Measurements from ENCODE around the gene COL26A1. TPM values are rescaled to one million over a fixed set of nuclear protein-coding genes. Genes with fewer than 3 reads are reported as not detected.
"Not testable (repeated sequence)": the region's sequence is repeated elsewhere in the genome, so short reads cannot be mapped to it uniquely, and the experiment has no call there.

COL26A1 gene
- total RNA-seq, 1 donor from 2014 or later: not detected

- ChIA-PET CTCF (no interaction called here), POLR2A (no interaction called here)
- Mint-ChIP-seq H3K9me3 (no peaks in the 10 kb centered on the region), H3K4me3 (no peak overlapping the region), H3K4me1 (no peaks in the 10 kb centered on the region), H3K27ac (no peak overlapping the region), H3K36me3 (ENCODE audit: low read depth) (no peaks in the 10 kb centered on the region), H3K27me3 (peaks cover 2% of the 10 kb centered on the region)
- no peak for TF ChIP-seq CTCF (IDR thresholded peaks at IDR 0.05)
- ATAC-seq (ENCODE audit: low read depth) (no peak), DNase-seq (no peak)
- intact Hi-C loops (cut with micrococcal nuclease): no loop called here
These were observed 132.1 kb downstream of the COL26A1 start for GRCh38 chr7:101494602-101495329.

GRCh38 chr7:101496017-101496416 is 133.3 kb downstream of the COL26A1 start:
- intact Hi-C loops (cut with micrococcal nuclease): no loop called here
- ChIA-PET POLR2A (no interaction called here), CTCF (no interaction called here)
- DNase-seq: no peak
- H3K27me3 Mint-ChIP-seq: peaks cover 2% of the 10 kb centered on the region
- H3K4me1 Mint-ChIP-seq: no peaks in the 10 kb centered on the region
- no peak for TF ChIP-seq CTCF (IDR thresholded peaks at IDR 0.05)
- H3K36me3 Mint-ChIP-seq (ENCODE audit: low read depth): no peaks in the 10 kb centered on the region
- H3K9me3 Mint-ChIP-seq: no peaks in the 10 kb centered on the region
- no peak for ATAC-seq (ENCODE audit: low read depth)
- no peak overlapping the region for H3K27ac Mint-ChIP-seq
- no peak overlapping the region for H3K4me3 Mint-ChIP-seq

GRCh38 chr7:101501351-101501750 is 138.7 kb downstream of the COL26A1 start:
- H3K4me3 Mint-ChIP-seq: no peak overlapping the region
- intact Hi-C loops (cut with micrococcal nuclease): no loop called here
- ChIA-PET CTCF (no interaction called here), POLR2A (interaction anchor here (0.5 to 0.8 kb wide), 2 partner anchors 889 to 1923 kb away, joined by 3 to 4 read pairs; no protein-coding TSS in a partner anchor)
- H3K27ac Mint-ChIP-seq: no peak overlapping the region
- no peak for TF ChIP-seq CTCF (IDR thresholded peaks at IDR 0.05)
- H3K4me1 Mint-ChIP-seq: peaks cover 24% of the 10 kb centered on the region
- H3K9me3 Mint-ChIP-seq: no peaks in the 10 kb centered on the region
- H3K27me3 Mint-ChIP-seq: no peaks in the 10 kb centered on the region
- DNase-seq: no peak
- ATAC-seq (ENCODE audit: low read depth): no peak
- no peaks in the 10 kb centered on the region for H3K36me3 Mint-ChIP-seq (ENCODE audit: low read depth)

GRCh38 chr7:101502466-101503098 is 139.9 kb downstream of the COL26A1 start:
- CTCF ChIA-PET: no interaction called here
- H3K27me3 Mint-ChIP-seq: no peaks in the 10 kb centered on the region
- H3K27ac Mint-ChIP-seq: peak overlapping the region; percentile 31
- ATAC-seq (ENCODE audit: low read depth) (no peak), DNase-seq (no peak)
- intact Hi-C loops (cut with micrococcal nuclease): no loop called here
- H3K4me1 Mint-ChIP-seq: peaks cover 36% of the 10 kb centered on the region
- H3K4me3 Mint-ChIP-seq: no peak overlapping the region
- H3K9me3 Mint-ChIP-seq: no peaks in the 10 kb centered on the region
- H3K36me3 Mint-ChIP-seq (ENCODE audit: low read depth): no peaks in the 10 kb centered on the region
- POLR2A ChIA-PET: no interaction called here
- no peak for TF ChIP-seq CTCF (IDR thresholded peaks at IDR 0.05)

GRCh38 chr7:101505510-101505909 is 142.8 kb downstream of the COL26A1 start:
- H3K4me3 Mint-ChIP-seq; H3K27me3 Mint-ChIP-seq; DNase-seq; POLR2A ChIA-PET; H3K36me3 Mint-ChIP-seq (ENCODE audit: low read depth); intact Hi-C loops (cut with micrococcal nuclease); ATAC-seq (ENCODE audit: low read depth); H3K9me3 Mint-ChIP-seq; H3K27ac Mint-ChIP-seq: not testable (repeated sequence)
- CTCF ChIA-PET: interaction anchor here (3.5 kb wide), 1 partner anchor 141 kb away, joined by 15 read pairs; no protein-coding TSS in a partner anchor
- H3K4me1 Mint-ChIP-seq: peaks cover 41% of the 10 kb centered on the region

Data from activated B cell treated with CpG ODN at 0.5 μM for 24 hours (primary cell).